VCaP (cell line): Measurements from ENCODE around the gene TXNRD2.

Experiments used
- H3K27ac ChIP-seq: fragments of 450-650 bp; 2 replicates; pipeline ENCODE4 v1.5.1; 2017
- TF ChIP-seq, protein P1 (sequence below): fragments of 450-650 bp; conservative IDR thresholded peaks from 2 replicates; pipeline ENCODE4 v1.5.1; 2017; ENCODE audit warnings: mild to moderate bottlenecking, moderate library complexity

TXNRD2 gene

DNA sequence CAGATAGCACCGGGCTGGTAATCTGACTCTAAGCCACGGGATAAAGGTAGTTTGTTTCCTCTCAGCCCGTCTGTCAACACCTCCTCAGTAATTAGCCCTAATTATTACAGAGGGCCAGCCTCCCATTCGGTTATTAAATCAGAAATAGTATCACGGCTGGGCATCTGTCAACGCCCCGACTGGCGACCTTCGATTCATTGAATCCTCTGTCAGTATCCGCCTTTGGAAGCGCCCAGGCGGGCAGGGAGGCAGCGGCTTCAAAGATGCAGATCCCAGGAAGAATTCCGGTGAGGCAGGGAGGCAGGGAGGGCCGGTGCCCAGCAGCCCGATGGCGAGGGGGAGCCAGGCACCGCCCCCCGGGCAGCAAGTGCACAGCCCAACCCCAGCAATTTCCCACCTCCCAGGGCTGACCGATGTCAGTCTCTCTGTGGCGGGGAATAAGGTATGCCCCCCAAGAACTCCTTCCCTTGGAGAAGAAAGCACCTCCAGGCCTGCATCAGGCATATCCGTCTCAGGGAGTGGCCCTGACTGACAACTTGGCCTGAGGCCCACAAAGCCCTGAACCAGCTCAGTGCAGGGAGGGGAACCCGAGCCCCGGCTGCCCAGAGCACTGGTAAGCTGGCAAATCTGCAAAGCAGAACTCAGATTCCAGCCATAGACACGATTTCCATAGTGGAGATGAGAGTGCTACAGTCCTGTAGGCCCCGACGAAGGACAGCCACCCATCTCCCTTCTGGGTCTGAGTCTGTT, 98.3 kb downstream of the TXNRD2 start:
- peak overlapping the region; percentile 99 for H3K27ac ChIP-seq
- TF ChIP-seq, protein P1, sequence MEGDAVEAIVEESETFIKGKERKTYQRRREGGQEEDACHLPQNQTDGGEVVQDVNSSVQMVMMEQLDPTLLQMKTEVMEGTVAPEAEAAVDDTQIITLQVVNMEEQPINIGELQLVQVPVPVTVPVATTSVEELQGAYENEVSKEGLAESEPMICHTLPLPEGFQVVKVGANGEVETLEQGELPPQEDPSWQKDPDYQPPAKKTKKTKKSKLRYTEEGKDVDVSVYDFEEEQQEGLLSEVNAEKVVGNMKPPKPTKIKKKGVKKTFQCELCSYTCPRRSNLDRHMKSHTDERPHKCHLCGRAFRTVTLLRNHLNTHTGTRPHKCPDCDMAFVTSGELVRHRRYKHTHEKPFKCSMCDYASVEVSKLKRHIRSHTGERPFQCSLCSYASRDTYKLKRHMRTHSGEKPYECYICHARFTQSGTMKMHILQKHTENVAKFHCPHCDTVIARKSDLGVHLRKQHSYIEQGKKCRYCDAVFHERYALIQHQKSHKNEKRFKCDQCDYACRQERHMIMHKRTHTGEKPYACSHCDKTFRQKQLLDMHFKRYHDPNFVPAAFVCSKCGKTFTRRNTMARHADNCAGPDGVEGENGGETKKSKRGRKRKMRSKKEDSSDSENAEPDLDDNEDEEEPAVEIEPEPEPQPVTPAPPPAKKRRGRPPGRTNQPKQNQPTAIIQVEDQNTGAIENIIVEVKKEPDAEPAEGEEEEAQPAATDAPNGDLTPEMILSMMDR: no peak

DNA sequence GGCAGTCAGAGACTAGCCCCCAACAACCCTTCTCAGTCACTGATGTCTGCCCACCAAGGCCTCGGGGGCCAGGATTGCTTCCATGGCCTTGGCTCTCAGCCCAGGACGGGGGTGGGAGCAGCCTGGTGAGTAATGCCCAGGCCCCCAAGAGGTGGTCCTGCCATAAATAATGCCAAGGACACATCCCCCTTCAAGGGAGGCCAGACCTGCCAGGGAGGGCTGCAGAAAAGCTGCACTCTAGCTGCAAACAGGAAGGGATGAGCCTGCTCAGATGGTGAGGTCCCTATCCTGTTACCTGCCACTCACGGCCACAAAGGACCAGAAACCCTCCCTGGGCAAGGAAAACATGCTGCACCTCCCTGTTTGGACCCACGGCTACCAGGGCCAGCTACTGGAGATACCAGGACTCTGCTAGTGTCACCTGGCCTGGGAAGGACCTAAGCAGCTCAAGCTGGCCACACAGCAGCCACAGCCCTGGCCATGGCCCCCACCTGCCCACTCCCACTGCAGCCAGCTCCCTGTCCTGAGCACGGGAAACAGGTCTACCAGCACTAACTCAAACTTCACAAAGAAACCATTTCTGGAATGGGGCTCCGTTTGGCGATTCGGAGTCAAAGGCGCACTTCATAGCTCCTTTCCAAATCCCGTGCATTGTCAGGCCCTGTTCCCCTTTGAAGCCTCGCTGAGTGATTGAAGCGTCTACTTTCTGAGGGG, 99.1 kb downstream of the TXNRD2 start:
- TF ChIP-seq, protein P1: no peak
- peak overlapping the region; percentile 99 for H3K27ac ChIP-seq

DNA sequence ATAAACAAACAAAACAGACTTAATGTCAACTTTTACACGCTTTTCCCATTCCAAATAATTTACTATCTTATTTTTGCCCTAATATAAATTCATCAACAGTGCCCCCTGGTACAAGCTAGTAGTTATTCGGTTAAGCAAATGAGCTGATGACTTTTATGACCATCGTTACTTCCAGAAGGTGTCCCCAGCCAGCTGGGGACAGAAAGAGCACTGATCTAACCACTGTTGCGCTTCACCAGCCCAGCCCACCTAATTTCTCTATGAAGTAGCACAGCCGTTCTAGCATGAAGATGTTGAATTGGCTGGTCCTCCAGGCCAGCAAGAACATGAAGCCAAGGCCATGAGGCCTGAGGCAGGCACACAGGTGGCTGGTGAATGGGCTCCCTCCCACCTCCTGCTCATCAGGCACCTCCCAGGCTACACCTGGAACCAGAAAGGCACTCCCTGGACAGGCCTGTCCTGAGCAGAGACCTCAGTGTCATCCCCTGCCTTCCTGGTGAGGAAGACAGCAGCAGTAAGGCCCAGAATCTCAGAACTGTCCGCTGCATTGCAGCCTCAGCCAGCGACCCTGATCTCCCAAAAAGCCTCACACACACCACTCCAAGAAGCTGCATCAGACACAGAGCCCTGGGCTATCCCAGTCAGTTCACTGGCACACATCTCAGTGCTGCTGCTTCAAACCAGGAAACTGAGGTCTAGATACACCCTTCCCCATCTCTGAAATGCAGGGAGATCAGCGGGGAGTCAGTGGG, 99.8 kb downstream of the TXNRD2 start:
- H3K27ac ChIP-seq: peak overlapping the region; percentile 99; the same call in 1 of the 2 replicates
- TF ChIP-seq, protein P1: no peak

DNA sequence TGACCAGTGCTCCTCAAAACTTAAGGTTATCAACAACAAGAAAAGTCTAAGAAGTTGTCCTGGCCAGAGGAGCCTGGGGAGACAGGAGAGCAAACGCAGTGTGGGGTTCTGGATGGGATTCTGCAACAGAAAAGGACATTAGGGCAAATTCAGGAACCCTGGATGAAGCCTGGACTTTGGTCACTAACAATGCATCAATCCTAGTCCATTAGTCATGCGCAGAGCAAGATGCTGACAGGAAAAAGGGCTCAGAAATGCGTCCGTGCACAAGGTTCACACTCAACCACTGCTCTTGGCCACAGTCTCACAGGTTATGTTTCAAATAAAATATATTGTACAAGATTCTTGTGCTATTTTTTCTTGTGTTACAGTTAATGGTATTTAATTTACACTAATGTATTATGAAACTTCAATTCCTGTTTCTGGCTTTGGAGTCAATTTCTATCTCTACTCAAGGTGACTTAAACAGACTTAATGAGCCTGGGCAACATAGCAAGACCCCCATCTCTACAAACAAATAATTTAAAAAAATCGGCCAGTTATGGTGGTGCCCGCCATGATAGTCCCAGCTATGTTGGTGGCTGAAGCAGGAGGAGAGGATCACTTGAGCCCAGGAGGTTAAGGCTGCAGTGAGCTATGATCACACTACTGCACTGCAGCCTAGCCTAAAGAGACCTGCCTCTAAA, 100.5 kb downstream of the TXNRD2 start:
- TF ChIP-seq, protein P1: no peak
- H3K27ac ChIP-seq: no peak overlapping the region

DNA sequence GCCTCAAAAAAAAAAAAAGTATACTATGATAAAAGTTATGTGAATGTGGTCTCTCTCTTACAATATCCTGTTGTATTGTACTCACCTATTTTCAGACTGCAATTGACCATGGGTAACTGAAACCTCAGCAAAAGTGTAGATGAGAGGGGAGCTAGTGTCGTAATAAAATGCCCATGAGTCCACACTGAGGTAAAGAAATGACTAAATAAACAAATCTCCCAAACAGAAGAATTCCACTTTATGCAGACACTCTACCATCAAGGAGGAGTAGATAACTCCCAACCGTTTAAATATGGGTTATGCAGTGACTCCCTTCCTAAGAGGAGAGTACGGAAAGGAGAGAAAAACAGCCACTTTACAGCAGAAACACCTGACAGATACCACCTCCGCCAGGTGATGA, 101.6 kb downstream of the TXNRD2 start:
- no peak overlapping the region for H3K27ac ChIP-seq
- TF ChIP-seq, protein P1: no peak

DNA sequence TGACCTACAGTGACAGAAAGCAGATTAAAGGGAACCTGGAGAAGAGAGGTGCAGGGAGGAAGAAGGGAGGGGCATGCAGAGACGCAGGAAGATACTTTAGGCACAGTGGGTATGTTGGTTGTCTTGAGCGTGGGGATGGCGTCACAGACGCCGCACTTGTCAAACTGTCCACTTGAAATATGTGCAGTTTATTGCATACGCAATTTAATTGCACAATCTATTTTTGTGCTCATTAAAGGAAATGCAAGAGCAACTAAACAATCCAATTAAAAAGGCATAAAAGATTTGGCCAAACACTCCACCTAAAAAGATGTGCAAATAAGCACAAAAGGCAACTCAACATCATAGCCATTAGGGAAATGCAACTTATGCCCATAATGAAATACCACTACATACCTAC, 103.7 kb downstream of the TXNRD2 start:
- H3K27ac ChIP-seq: no peak overlapping the region
- TF ChIP-seq, protein P1: no peak
